ENCODE results near the gene GP9.

Gene GP9

DNA sequence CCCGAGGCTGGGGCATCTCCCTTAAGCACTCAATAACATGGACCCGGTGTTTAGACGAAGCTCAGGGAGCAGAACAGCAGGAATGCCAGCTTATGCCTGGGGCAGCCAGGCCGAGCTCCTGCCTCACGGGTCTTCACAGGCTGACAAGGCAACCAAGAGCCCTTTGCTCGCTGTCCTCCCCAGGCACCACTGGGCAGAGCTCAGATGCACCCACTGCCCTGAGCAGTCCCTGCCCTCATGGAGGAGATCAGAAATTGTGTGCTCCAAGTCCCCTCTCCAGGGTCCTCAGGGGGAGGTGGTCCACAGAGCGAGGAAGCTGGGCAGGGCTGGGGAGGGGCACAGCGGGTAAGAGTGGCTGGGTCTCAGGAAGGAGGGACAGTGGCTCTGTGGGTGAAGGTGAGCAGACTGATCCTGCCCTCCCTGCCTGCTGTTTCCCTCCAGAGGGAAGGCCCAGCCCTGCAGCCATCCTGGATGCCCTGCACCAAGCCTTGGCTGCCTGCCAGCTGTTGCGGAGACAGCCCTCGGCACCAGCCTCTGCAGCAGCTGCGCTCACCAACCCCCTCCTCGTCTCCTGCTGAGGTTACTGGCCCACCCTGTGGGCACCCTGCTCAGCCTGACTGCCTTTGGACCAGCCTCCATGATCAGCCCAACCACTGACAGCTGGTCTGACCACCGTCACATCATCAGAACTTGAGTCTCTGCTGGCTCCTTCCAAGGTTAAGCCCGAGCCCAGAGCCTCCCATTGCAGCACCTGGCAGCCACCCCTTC lies 21.1 kb upstream of the GP9 start:
- peak; percentile 31 for DNase-seq (ENCODE audit: low read depth)
- H3K4me3 ChIP-seq (ENCODE audit: low read length) = no peak overlapping the region
- TF ChIP-seq, protein P1, sequence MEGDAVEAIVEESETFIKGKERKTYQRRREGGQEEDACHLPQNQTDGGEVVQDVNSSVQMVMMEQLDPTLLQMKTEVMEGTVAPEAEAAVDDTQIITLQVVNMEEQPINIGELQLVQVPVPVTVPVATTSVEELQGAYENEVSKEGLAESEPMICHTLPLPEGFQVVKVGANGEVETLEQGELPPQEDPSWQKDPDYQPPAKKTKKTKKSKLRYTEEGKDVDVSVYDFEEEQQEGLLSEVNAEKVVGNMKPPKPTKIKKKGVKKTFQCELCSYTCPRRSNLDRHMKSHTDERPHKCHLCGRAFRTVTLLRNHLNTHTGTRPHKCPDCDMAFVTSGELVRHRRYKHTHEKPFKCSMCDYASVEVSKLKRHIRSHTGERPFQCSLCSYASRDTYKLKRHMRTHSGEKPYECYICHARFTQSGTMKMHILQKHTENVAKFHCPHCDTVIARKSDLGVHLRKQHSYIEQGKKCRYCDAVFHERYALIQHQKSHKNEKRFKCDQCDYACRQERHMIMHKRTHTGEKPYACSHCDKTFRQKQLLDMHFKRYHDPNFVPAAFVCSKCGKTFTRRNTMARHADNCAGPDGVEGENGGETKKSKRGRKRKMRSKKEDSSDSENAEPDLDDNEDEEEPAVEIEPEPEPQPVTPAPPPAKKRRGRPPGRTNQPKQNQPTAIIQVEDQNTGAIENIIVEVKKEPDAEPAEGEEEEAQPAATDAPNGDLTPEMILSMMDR (IDR thresholded peaks at IDR 0.05; ENCODE audit: insufficient read depth, low read depth, low read length, missing control alignments) = no peak

DNA sequence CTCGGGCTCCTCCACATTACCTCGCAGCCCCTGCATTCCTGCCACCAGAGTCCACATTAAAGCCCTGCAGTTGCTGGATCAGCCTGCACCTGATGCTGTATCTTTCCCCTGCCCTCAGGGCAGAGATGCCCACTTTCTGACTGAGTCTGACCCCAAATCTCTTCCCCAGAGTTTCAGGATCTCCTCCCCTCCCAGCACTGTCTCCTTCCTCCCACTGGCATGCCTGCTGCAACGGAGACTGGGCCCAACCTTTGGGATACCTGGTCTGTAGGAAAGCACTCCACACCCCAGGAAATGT lies 20.6 kb upstream of the GP9 start:
- TF ChIP-seq, protein P1 (IDR thresholded peaks at IDR 0.05; ENCODE audit: insufficient read depth, low read depth, low read length, missing control alignments) = no peak
- no peak for DNase-seq (ENCODE audit: low read depth)
- H3K4me3 ChIP-seq (ENCODE audit: low read length) = no peak overlapping the region

DNA sequence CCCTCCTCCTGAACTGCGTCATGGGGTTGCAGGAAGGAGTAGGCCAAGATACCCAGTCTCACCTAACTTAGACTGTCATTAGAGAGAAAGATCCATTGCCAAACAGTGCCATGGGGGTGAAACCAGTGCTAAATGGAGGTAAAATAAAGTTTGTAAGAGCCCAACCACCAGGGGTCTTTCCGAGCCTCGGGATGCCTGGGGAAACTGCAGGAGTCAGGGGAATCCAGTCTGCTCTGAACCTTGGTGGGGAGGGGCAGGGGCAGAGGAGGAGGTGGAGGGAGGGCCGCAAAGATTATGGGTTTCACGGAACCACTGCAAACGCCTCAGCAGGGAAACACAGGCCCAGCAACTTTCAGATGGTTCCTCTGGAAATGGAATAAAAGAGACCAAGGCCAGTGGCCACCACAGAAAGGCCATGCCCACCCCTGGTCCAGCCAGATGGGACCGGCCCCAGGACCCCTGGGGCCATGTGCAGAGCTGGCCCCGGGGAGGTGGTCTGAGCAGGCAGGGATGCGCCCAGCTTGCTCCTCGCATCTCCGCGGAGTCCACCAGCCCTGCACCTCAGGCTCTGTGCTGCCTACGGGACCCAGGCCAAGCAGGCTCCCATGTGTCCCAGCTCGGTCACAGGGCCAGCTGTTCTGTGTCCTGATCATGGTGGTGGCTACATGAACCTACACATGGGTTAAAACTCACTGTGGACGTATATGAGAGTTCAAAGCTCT lies 19.8 kb upstream of the GP9 start:
- no peak for DNase-seq (ENCODE audit: low read depth)
- no peak overlapping the region for H3K4me3 ChIP-seq (ENCODE audit: low read length)
- TF ChIP-seq, protein P1 (IDR thresholded peaks at IDR 0.05; ENCODE audit: insufficient read depth, low read depth, low read length, missing control alignments) = no peak

DNA sequence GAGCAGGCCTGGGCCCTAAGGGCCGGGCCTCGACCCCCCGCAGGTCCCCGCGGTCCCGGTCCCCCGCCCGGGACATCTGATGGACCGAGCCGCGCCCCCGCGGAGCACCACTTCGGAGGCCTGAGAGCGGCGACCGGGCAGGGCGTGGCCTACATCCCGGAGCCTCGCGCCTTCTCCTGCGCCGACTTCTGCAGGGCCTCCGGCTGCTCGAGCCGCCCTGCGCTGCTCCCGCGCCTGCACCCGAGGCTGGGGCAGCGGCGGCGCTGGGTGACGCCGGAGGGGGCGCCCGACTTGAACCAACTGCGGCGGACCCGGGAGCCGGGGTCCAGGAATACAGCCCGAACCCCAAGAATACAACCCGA lies 14.9 kb upstream of the GP9 start:
- TF ChIP-seq, protein P1 (IDR thresholded peaks at IDR 0.05; ENCODE audit: insufficient read depth, low read depth, low read length, missing control alignments) = no peak
- DNase-seq (ENCODE audit: low read depth) = peak; percentile 20
- no peak overlapping the region for H3K4me3 ChIP-seq (ENCODE audit: low read length)

DNA sequence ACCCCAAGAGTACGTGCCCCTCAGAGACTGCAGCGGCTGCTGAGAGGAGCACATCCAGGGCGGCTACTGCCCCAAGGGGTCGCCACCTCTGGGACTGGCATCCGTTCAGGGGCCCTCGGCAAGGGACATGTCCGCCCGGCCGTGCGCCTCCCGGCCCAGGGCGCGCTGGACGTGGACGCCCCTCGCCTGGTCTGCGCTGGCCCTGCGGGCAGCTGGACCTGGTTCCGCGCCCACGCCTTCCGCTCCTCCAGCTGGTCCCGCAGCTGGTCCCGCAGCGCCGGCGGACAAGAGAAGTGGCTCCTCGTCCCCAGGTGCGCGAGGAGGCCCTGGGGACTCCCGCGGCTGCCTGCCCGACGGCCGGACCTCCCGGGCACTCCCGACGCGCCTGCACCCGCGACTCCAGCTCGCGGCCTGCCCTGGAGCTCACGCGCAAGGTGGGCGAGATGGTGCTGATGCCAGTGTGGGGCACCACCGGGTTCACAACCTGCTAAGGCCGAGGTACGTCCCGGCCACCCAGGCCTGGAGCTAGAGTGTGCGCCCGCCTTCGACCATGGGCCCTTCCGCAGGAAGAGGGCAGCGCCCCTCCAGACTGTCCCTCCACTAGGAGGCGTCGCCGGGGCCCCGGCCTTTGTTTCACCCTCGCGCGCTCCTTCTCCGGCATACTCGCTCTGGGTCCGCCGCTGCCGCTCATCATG lies 14.4 kb upstream of the GP9 start:
- TF ChIP-seq, protein P1 (IDR thresholded peaks at IDR 0.05; ENCODE audit: insufficient read depth, low read depth, low read length, missing control alignments) = no peak
- DNase-seq (ENCODE audit: low read depth) = no peak
- no peak overlapping the region for H3K4me3 ChIP-seq (ENCODE audit: low read length)

DNA sequence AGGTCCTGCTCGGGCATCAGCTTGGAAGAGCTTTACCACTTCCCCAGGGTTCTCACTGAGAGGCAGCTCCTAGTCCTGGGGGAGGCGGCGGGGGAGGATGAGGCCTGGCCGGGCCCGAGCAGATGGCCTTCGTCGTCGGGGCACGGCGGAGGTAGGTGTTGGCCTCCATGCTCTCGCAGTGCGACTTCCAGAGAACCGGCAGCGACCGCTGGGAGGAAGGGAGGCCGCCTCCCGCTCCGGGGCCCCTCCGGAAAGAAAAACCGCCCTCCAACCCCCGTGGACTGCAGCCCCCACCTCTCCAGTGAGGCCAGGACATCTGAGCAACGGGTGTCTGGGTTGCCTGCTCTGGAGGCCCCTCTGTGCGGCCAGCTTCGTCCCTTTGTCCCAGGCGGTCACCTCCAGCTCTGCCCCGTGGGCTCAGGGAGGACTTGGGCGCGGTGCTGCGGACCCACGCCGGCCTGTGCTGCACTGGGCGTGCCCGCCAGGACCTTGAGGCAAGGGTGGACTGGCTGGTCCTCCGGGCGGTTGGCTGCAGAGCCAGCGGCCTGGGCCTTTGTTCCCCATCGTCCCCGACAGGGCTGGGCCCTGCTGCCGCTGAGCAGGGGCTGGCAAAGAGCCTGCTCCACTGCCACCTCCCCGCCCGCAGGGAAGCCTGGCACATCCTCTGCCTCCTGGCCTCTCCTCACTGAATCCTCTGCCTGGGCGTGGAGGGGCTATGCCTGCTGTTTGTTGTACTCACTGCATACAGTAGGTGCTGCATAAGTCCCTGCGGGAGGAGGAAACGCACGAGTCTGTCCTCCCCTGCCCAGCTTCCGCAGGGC lies 13.6 kb upstream of the GP9 start:
- no peak overlapping the region for H3K4me3 ChIP-seq (ENCODE audit: low read length)
- DNase-seq (ENCODE audit: low read depth) = no peak
- TF ChIP-seq, protein P1 (IDR thresholded peaks at IDR 0.05; ENCODE audit: insufficient read depth, low read depth, low read length, missing control alignments) = no peak
